ENCODE results near the gene GDF15.

DNA sequence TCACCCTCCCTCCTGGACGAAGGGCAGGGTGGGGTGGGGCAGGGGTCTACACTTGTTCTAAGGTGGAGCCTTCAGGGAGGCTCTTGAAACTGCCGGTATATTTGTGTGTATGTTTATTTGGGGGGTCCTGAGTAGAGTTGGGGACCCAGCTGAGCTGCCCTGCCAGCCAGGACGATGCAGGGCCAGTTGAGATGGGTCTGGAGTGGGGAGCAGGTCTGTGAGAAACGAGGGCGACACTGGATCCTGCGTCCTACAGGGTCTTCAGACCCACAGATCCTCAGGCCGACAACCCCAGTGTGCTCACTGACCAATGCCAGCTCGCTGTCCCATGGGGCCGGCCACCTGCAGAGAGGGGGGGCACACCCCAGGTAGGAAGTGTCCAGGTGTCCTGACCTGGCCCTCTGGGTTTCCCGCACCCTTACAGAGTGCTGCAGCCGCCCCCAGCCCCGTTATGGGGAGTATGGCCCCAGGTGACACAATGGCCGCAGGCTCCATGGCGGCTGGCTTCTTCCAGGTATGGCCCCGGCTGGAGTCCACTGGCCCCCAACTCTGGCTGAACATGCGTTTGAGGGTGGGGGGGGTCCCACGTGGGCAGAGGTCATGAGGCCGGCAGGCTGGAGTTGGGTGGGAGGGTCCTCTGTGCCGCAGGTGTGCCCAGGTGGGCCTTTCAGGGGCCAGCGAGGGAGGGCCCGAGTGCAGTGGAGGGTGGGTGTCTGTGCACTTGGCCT, 44.6 kb downstream of the GDF15 start:
- TF ChIP-seq POLR2AphosphoS5 (IDR thresholded peaks at IDR 0.05; ENCODE audit: low read depth) (no peak), EZH2 (IDR thresholded peaks at IDR 0.05; ENCODE audit: low read depth, unreplicated experiment) (no peak), CREB1 (CRISPR knock-in tag; IDR thresholded peaks at IDR 0.05; ENCODE audit: low read depth) (no peak), EZH2phosphoT487 (IDR thresholded peaks at IDR 0.05; ENCODE audit: unreplicated experiment) (no peak)
- TF ChIP-seq, protein P1, sequence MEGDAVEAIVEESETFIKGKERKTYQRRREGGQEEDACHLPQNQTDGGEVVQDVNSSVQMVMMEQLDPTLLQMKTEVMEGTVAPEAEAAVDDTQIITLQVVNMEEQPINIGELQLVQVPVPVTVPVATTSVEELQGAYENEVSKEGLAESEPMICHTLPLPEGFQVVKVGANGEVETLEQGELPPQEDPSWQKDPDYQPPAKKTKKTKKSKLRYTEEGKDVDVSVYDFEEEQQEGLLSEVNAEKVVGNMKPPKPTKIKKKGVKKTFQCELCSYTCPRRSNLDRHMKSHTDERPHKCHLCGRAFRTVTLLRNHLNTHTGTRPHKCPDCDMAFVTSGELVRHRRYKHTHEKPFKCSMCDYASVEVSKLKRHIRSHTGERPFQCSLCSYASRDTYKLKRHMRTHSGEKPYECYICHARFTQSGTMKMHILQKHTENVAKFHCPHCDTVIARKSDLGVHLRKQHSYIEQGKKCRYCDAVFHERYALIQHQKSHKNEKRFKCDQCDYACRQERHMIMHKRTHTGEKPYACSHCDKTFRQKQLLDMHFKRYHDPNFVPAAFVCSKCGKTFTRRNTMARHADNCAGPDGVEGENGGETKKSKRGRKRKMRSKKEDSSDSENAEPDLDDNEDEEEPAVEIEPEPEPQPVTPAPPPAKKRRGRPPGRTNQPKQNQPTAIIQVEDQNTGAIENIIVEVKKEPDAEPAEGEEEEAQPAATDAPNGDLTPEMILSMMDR (conservative IDR thresholded peaks at IDR 0.05; ENCODE audit: low read depth in 2 of 2) = no peak

All from GM23338 (cell line).